ENCODE results near the gene PLAA. TPM values are rescaled to one million over a fixed set of nuclear protein-coding genes. Genes with fewer than 3 reads are reported as not detected.

Gene PLAA
- total RNA-seq, 1 donor from 2014 or later, result 28.2 TPM

GRCh38 chr9:26937816-26938371, 9.1 kb downstream of the PLAA start:
- Histone ChIP-seq H3K9ac (ENCODE audit: low read depth in 1 of 3, low read length in 3 of 3) (no peak overlapping the region), H3K9me3 (ENCODE audit: control insufficient read depth in 3 of 3, low read length in 3 of 3) (peaks cover 0 to 2% (median 0%) of the 10 kb centered on the region in 3 donors), H3K4me3 (ENCODE audit: low read length in 3 of 3) (no peak overlapping the region), H3K4me1 (ENCODE audit: control insufficient read depth in 3 of 3, insufficient read depth in 3 of 3, low read length in 3 of 3) (peaks cover 0 to 5% (median 3%) of the 10 kb centered on the region in 3 donors), H3K36me3 (ENCODE audit: control insufficient read depth in 3 of 3, insufficient read depth in 3 of 3, low read length in 3 of 3) (no peaks in the 10 kb centered on the region), H3K27me3 (ENCODE audit: control insufficient read depth in 3 of 3, insufficient read depth in 3 of 3, low read length in 3 of 3) (no peaks in the 10 kb centered on the region), H3K27ac (ENCODE audit: low read depth, low read length) (no peak overlapping the region)

- Histone ChIP-seq H3K4me1 (ENCODE audit: control insufficient read depth in 3 of 3, insufficient read depth in 3 of 3, low read length in 3 of 3) (peaks cover 0 to 5% (median 3%) of the 10 kb centered on the region in 3 donors), H3K9ac (ENCODE audit: low read depth in 1 of 3, low read length in 3 of 3) (no peak overlapping the region), H3K27ac (ENCODE audit: low read depth, low read length) (no peak overlapping the region), H3K9me3 (ENCODE audit: control insufficient read depth in 3 of 3, low read length in 3 of 3) (peaks cover 0 to 2% (median 0%) of the 10 kb centered on the region in 3 donors), H3K27me3 (ENCODE audit: control insufficient read depth in 3 of 3, insufficient read depth in 3 of 3, low read length in 3 of 3) (no peaks in the 10 kb centered on the region), H3K4me3 (ENCODE audit: low read length in 3 of 3) (no peak overlapping the region), H3K36me3 (ENCODE audit: control insufficient read depth in 3 of 3, insufficient read depth in 3 of 3, low read length in 3 of 3) (no peaks in the 10 kb centered on the region)
These were observed 11.2 kb downstream of the PLAA start for GRCh38 chr9:26935847-26936246.

- Histone ChIP-seq H3K9me3 (ENCODE audit: control insufficient read depth in 3 of 3, low read length in 3 of 3) (no peaks in the 10 kb centered on the region), H3K27ac (ENCODE audit: low read depth, low read length) (no peak overlapping the region), H3K27me3 (ENCODE audit: control insufficient read depth in 3 of 3, insufficient read depth in 3 of 3, low read length in 3 of 3) (no peaks in the 10 kb centered on the region), H3K9ac (ENCODE audit: low read depth in 1 of 3, low read length in 3 of 3) (no peak overlapping the region), H3K36me3 (ENCODE audit: control insufficient read depth in 3 of 3, insufficient read depth in 3 of 3, low read length in 3 of 3) (peaks cover 16 to 37% (median 21%) of the 10 kb centered on the region in 3 donors), H3K4me1 (ENCODE audit: control insufficient read depth in 3 of 3, insufficient read depth in 3 of 3, low read length in 3 of 3) (no peaks in the 10 kb centered on the region), H3K4me3 (ENCODE audit: low read length in 3 of 3) (no peak overlapping the region)
These were observed 18.0 kb downstream of the PLAA start for GRCh38 chr9:26928902-26929495.

- Histone ChIP-seq H3K36me3 (ENCODE audit: control insufficient read depth in 3 of 3, insufficient read depth in 3 of 3, low read length in 3 of 3) (peaks cover 25 to 64% (median 50%) of the 10 kb centered on the region in 3 donors), H3K9me3 (ENCODE audit: control insufficient read depth in 3 of 3, low read length in 3 of 3) (no peaks in the 10 kb centered on the region), H3K27ac (ENCODE audit: low read depth, low read length) (no peak overlapping the region), H3K4me3 (ENCODE audit: low read length in 3 of 3) (no peak overlapping the region), H3K27me3 (ENCODE audit: control insufficient read depth in 3 of 3, insufficient read depth in 3 of 3, low read length in 3 of 3) (no peaks in the 10 kb centered on the region), H3K4me1 (ENCODE audit: control insufficient read depth in 3 of 3, insufficient read depth in 3 of 3, low read length in 3 of 3) (no peaks in the 10 kb centered on the region), H3K9ac (ENCODE audit: low read depth in 1 of 3, low read length in 3 of 3) (no peak overlapping the region)
These were observed 21.4 kb downstream of the PLAA start for GRCh38 chr9:26925609-26926008.

GRCh38 chr9:26919698-26920097, 27.3 kb downstream of the PLAA start:
- no peak overlapping the region for H3K9ac ChIP-seq (ENCODE audit: low read depth in 1 of 3, low read length in 3 of 3)
- no peak overlapping the region for H3K27ac ChIP-seq (ENCODE audit: low read depth, low read length)
- H3K4me3 ChIP-seq (ENCODE audit: low read length in 3 of 3), result no peak overlapping the region
- H3K36me3 ChIP-seq (ENCODE audit: control insufficient read depth in 3 of 3, insufficient read depth in 3 of 3, low read length in 3 of 3), result peaks cover 27 to 67% (median 65%) of the 10 kb centered on the region in 3 donors
- H3K9me3 ChIP-seq (ENCODE audit: control insufficient read depth in 3 of 3, low read length in 3 of 3), result no peaks in the 10 kb centered on the region
- no peaks in the 10 kb centered on the region for H3K4me1 ChIP-seq (ENCODE audit: control insufficient read depth in 3 of 3, insufficient read depth in 3 of 3, low read length in 3 of 3)
- no peaks in the 10 kb centered on the region for H3K27me3 ChIP-seq (ENCODE audit: control insufficient read depth in 3 of 3, insufficient read depth in 3 of 3, low read length in 3 of 3)

GRCh38 chr9:26913138-26913668, 33.8 kb downstream of the PLAA start:
- H3K9ac ChIP-seq (ENCODE audit: low read depth in 1 of 3, low read length in 3 of 3), result no peak overlapping the region
- H3K4me3 ChIP-seq (ENCODE audit: low read length in 3 of 3), result no peak overlapping the region
- no peaks in the 10 kb centered on the region for H3K9me3 ChIP-seq (ENCODE audit: control insufficient read depth in 3 of 3, low read length in 3 of 3)
- H3K27me3 ChIP-seq (ENCODE audit: control insufficient read depth in 3 of 3, insufficient read depth in 3 of 3, low read length in 3 of 3), result no peaks in the 10 kb centered on the region
- H3K27ac ChIP-seq (ENCODE audit: low read depth, low read length), result no peak overlapping the region
- H3K36me3 ChIP-seq (ENCODE audit: control insufficient read depth in 3 of 3, insufficient read depth in 3 of 3, low read length in 3 of 3), result peaks cover 7 to 27% (median 27%) of the 10 kb centered on the region in 3 donors
- no peaks in the 10 kb centered on the region for H3K4me1 ChIP-seq (ENCODE audit: control insufficient read depth in 3 of 3, insufficient read depth in 3 of 3, low read length in 3 of 3)

GRCh38 chr9:26904671-26905070, 42.4 kb downstream of the PLAA start:
- Histone ChIP-seq H3K4me1 (ENCODE audit: control insufficient read depth in 3 of 3, insufficient read depth in 3 of 3, low read length in 3 of 3) (no peaks in the 10 kb centered on the region), H3K9me3 (ENCODE audit: control insufficient read depth in 3 of 3, low read length in 3 of 3) (no peaks in the 10 kb centered on the region), H3K9ac (ENCODE audit: low read depth in 1 of 3, low read length in 3 of 3) (peak overlapping the region in 1 of 3 donors; percentile 3), H3K27ac (ENCODE audit: low read depth, low read length) (no peak overlapping the region), H3K36me3 (ENCODE audit: control insufficient read depth in 3 of 3, insufficient read depth in 3 of 3, low read length in 3 of 3) (peaks cover 0 to 30% (median 16%) of the 10 kb centered on the region in 3 donors), H3K4me3 (ENCODE audit: low read length in 3 of 3) (no peak overlapping the region), H3K27me3 (ENCODE audit: control insufficient read depth in 3 of 3, insufficient read depth in 3 of 3, low read length in 3 of 3) (no peaks in the 10 kb centered on the region)

- Histone ChIP-seq H3K36me3 (ENCODE audit: control insufficient read depth in 3 of 3, insufficient read depth in 3 of 3, low read length in 3 of 3) (peaks cover 0 to 30% (median 16%) of the 10 kb centered on the region in 3 donors), H3K27me3 (ENCODE audit: control insufficient read depth in 3 of 3, insufficient read depth in 3 of 3, low read length in 3 of 3) (no peaks in the 10 kb centered on the region), H3K4me1 (ENCODE audit: control insufficient read depth in 3 of 3, insufficient read depth in 3 of 3, low read length in 3 of 3) (no peaks in the 10 kb centered on the region), H3K27ac (ENCODE audit: low read depth, low read length) (no peak overlapping the region), H3K9ac (ENCODE audit: low read depth in 1 of 3, low read length in 3 of 3) (no peak overlapping the region), H3K9me3 (ENCODE audit: control insufficient read depth in 3 of 3, low read length in 3 of 3) (no peaks in the 10 kb centered on the region), H3K4me3 (ENCODE audit: low read length in 3 of 3) (no peak overlapping the region)
These were observed 43.0 kb downstream of the PLAA start for GRCh38 chr9:26904070-26904469.

- Histone ChIP-seq H3K9me3 (ENCODE audit: control insufficient read depth in 3 of 3, low read length in 3 of 3) (no peaks in the 10 kb centered on the region), H3K4me1 (ENCODE audit: control insufficient read depth in 3 of 3, insufficient read depth in 3 of 3, low read length in 3 of 3) (peaks cover 8 to 18% (median 9%) of the 10 kb centered on the region in 3 donors), H3K4me3 (ENCODE audit: low read length in 3 of 3) (peak overlapping the region; percentile 89 to 99 (median 98)), H3K27me3 (ENCODE audit: control insufficient read depth in 3 of 3, insufficient read depth in 3 of 3, low read length in 3 of 3) (no peaks in the 10 kb centered on the region), H3K27ac (ENCODE audit: low read depth, low read length) (peak overlapping the region; percentile 99), H3K36me3 (ENCODE audit: control insufficient read depth in 3 of 3, insufficient read depth in 3 of 3, low read length in 3 of 3) (no peaks in the 10 kb centered on the region), H3K9ac (ENCODE audit: low read depth in 1 of 3, low read length in 3 of 3) (peak overlapping the region; percentile 97 to 99 (median 98))
These were observed 53.9 kb downstream of the PLAA start for GRCh38 chr9:26893030-26893676.
